WI38 (cell line): ENCODE data around the gene GRK4.
"Not testable (repeated sequence)": the region's sequence is repeated elsewhere in the genome, so short reads cannot be mapped to it uniquely, and the experiment has no call there.

Source experiments
- H3K4me3 ChIP-seq: 2 replicates; pipeline ENCODE4 v1.5.1; 2011; ENCODE audit warnings: low read depth, mild to moderate bottlenecking, control low read depth, low read length
- TF ChIP-seq, protein P1 (sequence below): IDR thresholded peaks from 2 replicates; pipeline ENCODE4 v1.5.1; 2012; ENCODE audit warnings: low read depth, mild to moderate bottlenecking, control low read depth, low read length

The GRK4 gene

DNA sequence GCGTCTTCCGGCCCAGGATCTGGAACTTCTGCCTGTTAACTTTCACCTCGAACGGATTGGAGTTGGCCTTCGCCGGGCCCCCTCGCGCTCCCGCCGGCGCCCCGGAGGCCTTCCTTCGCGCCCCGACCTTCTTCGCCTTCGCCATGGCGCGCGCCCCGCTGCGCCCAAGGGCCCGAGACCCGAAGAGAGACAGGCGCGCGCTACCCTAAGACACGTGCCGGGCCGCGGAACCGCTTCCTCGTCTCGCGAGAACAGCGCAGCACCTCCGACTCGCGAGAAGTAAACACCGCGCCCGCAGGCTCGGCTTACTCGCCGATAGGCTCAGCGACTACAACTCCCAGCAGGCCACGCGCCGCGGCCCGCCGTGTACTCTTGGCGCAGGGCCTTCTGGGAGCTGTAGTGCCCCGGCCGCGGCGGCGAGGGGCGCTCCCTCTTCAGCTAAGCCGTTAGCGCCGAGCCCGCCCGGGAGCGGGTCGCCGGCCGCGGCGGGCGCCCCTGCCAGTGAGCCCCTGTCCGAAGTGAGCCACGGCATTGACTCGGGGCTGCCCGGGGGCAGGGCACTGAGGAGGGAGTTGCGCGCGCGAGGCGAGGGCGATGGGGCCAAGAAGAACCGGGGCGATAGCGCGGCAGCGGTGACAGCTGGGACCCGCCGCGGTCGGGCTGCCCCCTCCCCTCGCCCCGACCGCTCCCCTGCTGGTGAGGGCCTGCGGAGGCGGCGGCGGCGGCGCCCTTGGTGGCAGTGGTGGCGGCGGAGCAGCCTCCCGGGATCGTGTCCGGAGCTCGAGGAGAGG is at the start of gene GRK4, which contains the start of gene NOP14:
Gene GRK4 (plus strand): TSS at position 397 of the 791 bp plus-strand sequence. CDS start 500 bp downstream, outside the sequence.
Gene NOP14 (minus strand): TSS at position 232 of the 791 bp plus-strand sequence. CDS start 87 bp downstream, at position 145.
- TF ChIP-seq, protein P1, sequence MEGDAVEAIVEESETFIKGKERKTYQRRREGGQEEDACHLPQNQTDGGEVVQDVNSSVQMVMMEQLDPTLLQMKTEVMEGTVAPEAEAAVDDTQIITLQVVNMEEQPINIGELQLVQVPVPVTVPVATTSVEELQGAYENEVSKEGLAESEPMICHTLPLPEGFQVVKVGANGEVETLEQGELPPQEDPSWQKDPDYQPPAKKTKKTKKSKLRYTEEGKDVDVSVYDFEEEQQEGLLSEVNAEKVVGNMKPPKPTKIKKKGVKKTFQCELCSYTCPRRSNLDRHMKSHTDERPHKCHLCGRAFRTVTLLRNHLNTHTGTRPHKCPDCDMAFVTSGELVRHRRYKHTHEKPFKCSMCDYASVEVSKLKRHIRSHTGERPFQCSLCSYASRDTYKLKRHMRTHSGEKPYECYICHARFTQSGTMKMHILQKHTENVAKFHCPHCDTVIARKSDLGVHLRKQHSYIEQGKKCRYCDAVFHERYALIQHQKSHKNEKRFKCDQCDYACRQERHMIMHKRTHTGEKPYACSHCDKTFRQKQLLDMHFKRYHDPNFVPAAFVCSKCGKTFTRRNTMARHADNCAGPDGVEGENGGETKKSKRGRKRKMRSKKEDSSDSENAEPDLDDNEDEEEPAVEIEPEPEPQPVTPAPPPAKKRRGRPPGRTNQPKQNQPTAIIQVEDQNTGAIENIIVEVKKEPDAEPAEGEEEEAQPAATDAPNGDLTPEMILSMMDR: peak; percentile 25; the same call in 1 of the 2 replicates
- H3K4me3 ChIP-seq: peak within 1 kb of the TSS; percentile 85

DNA sequence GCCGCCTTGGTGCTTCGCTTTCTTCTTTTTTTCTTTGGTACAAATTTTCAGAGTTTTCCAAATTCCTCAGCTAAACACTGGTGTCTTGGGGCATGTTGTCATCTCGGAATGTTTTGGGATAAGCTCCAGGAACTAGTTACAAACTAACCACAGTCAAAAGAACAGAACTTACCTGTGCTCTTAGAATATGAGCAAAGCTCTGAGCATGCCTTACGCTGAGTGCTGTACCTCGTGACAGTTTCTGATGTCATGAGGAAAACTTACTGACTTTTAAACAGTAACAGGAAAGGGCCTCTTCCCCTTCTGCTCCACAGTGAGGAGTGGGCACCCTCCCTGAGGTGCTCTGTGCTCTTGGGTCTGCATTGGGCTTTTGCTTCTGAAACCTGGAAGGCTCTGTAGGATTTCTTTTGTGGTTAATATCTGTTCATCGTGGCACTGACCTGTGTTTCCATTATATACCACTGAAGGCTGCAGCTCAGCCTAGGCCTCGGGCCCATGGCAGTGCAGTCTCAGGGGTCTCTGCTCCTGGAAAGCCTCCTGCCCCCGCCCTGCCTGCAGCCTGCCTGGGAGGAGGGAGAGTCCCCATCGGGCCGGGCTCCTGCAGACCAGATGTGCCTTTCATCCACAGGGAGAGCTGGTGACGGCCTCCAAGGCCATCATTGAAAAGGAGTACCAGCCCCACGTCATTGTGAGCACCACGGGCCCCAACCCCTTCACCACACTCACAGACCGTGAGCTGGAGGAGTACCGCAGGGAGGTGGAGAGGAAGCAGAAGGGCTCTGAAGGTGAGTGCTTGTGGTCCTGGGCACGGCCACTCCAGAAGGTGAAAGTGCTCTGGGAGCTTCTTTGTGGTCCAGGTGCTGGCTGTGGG is 48.9 kb upstream of the GRK4 start:
- H3K4me3 ChIP-seq: no peak overlapping the region
- TF ChIP-seq, protein P1: no peak

DNA sequence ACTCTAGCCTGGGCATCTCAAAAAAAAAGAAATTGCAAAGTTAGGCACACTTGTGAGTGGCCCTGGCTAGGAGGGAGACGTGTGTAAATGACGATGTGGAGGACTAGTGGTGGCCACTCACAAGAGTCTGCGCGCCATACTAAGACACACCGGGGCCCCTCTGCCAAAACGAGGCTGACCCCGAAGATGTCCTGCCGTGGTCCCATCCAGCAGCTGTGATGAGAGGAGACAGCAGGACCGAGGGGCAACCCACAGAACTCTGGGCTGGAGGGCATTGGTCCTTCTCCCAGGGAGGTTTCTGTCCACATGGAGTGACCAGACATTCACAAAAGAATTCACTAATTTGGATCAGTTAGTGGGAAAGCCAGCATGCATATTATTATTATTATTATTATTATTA is 47.6 kb upstream of the GRK4 start:
- TF ChIP-seq, protein P1: no peak
- H3K4me3 ChIP-seq: no peak overlapping the region

DNA sequence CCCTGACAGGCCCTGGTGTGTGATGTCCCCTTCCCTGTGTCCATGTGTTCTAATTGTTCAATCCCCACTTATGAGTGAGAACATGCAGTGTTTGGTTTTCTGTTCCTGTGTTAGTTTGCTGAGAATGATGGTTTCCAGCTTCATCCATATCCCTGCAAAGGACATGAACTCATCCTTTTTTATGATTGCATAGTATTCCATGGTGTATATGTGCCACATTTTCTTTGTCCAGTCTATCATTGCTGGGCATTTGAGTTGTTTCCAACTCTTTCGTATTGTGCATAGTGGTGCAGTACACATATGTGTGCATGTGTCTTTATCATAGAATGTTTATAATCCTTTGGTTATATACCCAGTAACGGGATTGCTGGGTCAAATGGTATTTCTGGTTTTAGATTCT is 46.7 kb upstream of the GRK4 start:
- not testable (repeated sequence) for H3K4me3 ChIP-seq

DNA sequence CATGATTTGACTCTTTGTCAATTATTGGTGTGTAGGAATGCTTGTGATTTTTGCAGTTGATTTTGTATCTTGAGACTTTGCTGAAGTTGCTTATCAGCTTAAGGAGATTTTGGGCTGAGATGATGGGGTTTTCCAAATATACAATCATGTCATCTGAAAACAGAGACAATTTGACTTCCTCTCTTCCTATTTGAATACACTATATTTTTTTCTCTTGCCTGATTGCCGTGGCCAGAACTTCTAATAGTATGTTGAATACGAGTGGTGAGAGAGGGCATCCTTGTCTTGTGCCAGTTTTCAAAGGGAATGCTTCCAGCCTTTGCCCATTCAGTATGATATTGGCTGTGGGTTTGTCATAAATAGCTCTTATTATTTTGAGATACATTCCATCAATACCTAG is 45.1 kb upstream of the GRK4 start:
- not testable (repeated sequence) for H3K4me3 ChIP-seq

DNA sequence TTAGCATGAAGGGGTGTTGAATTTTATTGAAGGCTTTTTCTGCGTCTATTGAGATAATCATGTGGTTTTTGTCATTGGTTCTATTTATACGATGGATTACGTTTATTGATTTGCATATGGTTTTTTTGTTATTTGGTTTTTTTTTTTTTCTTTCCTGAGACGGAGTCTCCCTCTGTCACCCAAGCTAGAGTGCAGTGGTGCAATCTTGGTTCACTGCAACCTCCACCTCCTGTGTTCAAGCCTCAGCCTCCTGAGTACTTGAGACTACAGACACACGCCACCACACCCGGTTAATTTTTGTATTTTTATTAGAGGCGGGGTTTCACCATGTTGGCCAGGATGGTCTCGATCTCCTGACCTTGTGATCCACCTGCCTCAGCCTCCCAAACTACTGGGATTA is 44.7 kb upstream of the GRK4 start:
- H3K4me3 ChIP-seq: not testable (repeated sequence)

DNA sequence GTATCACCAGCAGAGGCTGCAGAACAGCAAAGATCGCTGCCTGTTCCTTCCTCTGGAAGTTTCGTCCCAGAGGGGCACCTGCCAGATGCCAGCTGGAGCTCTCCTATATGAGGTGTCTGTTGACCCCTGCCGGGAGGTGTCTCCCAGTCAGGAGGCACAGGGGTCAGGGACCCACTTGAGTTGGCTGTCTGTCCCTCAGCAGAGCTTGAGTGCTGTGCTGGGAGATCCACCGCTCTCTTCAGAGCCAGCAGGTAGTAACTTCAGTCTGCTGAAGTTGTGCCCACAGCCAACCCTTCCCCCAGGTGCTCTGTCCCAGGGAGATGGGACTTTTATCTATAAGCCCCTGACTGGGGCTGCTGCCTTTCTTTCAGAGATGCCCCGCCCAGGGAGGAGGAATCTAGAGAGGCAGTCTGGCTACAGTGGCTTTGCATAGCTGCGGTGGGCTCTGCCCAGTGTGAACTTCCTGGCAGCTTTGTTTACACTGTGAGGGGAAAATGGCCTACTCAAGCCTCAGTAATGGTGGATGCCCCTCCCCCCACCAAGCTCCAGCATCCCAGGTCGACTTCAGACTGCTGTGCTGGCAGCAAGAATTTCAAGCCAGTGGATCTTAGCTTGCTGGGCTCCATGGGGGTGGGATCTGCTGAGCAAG is 40.8 kb upstream of the GRK4 start:
- H3K4me3 ChIP-seq: not testable (repeated sequence)

DNA sequence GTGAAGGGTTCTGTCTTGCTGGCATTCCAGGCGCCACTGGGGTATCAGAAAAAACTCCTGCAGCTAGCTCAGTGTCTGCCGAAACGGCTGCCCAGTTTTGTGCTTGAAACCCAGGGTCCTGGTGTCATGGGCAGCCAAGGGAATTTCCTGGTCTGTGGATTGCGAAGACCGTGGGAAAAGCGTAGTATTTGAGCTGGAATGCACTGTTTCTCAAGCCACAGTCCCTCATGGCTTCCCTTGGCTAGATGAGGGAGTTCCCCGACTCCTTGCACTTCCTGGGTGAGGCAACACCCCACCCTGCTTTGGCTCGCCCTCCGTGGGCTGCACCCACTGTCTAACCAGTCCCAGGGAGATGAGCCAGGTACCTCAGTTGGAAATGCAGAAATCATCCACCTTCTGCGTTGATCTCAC is 40.2 kb upstream of the GRK4 start:
- no peak overlapping the region for H3K4me3 ChIP-seq
- TF ChIP-seq, protein P1: no peak

DNA sequence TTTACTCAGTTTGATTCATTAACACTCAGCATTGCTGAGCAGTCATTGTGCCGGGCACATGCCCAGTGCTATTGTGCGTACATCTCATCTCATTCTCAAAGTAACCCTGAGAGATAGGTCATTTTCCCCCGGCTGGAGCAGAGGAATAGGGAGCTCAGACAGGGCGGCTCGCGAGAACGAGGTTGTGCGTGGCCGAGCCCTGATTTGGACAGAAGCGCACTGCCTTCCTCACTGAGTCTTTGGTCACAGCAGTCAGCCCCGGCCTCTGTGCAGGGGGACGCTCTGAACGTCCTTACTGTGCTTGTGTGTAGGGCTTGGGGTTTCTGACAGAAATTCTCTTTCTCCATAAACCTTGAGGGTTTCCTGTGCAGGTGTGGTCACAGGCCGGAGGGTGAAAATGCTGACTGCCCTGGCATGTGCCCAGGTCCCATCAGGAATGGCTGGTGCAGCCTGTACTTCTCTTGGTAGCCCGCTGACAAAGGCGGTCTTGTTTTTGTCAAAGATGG is 39.6 kb upstream of the GRK4 start:
- TF ChIP-seq, protein P1: no peak
- no peak overlapping the region for H3K4me3 ChIP-seq
